SK-N-MC (cell line): ENCODE results near the gene NUDT1.

Source experiments
- DNase-seq: peaks from one replicate; pipeline ENCODE4 v3.0.0-alpha.2; 2011; ENCODE audit warnings: low read depth, low spot score
- H3K27ac ChIP-seq: fragments of 200-600 bp; sonication (generic); 2 replicates; pipeline ENCODE4 v1.5.1; 2016; ENCODE audit warnings: mixed run types
- H3K36me3 ChIP-seq: fragments of 200-600 bp; sonication (generic); 2 replicates; pipeline ENCODE4 v1.6.1; 2017; ENCODE audit warnings: antibody characterized with exemption, low read length, mixed read lengths; ENCODE audit not compliant: insufficient read depth
- H3K4me3 ChIP-seq: fragments of 200-600 bp; sonication (generic); 2 replicates; pipeline ENCODE4 v1.5.1; 2016
- H3K9ac ChIP-seq: fragments of 200-600 bp; sonication (generic); 2 replicates; pipeline ENCODE4 v1.8.0; 2017; ENCODE audit warnings: mixed run types, mixed read lengths; ENCODE audit not compliant: insufficient read length
- H3K9me3 ChIP-seq: fragments of 200-600 bp; sonication (generic); 2 replicates; pipeline ENCODE4 v1.6.1; 2017; ENCODE audit warnings: low read depth, mild to moderate bottlenecking, antibody characterized with exemption, low read length, moderate library complexity, mixed read lengths
- EZH2 ChIP-seq: fragments of 200-600 bp; sonication (generic); IDR thresholded peaks from one replicate; pipeline ENCODE4 v1.6.1; 2017; ENCODE audit warnings: antibody characterized with exemption
- FOXP2 ChIP-seq: optimal IDR thresholded peaks from 2 replicates; pipeline ENCODE3; 2011; ENCODE audit warnings: mild to moderate bottlenecking, moderate library complexity; ENCODE audit not compliant: insufficient read depth; ENCODE audit errors: extremely low read length, control extremely low read depth
- POLR2AphosphoS5 ChIP-seq: IDR thresholded peaks from 2 replicates; pipeline ENCODE4 v1.6.1; 2012; ENCODE audit warnings: mild to moderate bottlenecking, low read depth, low read length, borderline replicate concordance

The NUDT1 gene

GRCh38 chr7:2241580-2242540 is at the start of gene NUDT1, which contains the start of gene MRM2:
Gene NUDT1 (plus strand): TSS chr7:2242226. CDS start chr7:2244575, 2,349 bp downstream.
Gene MRM2 (minus strand): TSS chr7:2242205. CDS start chr7:2242169, 36 bp downstream.
- peak within 1 kb of the TSS; percentile 96 for H3K9ac ChIP-seq
- peak within 1 kb of the TSS; percentile 91 for H3K4me3 ChIP-seq
- H3K36me3 ChIP-seq = peaks cover 28% of the 10 kb centered on the region
- no peaks in the 10 kb centered on the region for H3K9me3 ChIP-seq
- DNase-seq = no peak
- TF ChIP-seq FOXP2 = no peak
- TF ChIP-seq POLR2AphosphoS5 = peak; percentile 99
- no peak for TF ChIP-seq EZH2
- peak within 1 kb of the TSS; percentile 21; the same call in 1 of the 2 replicates for H3K27ac ChIP-seq

- H3K36me3 ChIP-seq = peaks cover 35% of the 10 kb centered on the region
- no peak overlapping the region for H3K4me3 ChIP-seq
- peaks cover 14% of the 10 kb centered on the region; the same call in 1 of the 2 replicates for H3K9me3 ChIP-seq
- H3K9ac ChIP-seq = peak overlapping the region; percentile 12
- DNase-seq = no peak
- no peak overlapping the region for H3K27ac ChIP-seq
- TF ChIP-seq POLR2AphosphoS5 = no peak
- TF ChIP-seq FOXP2 = no peak
Observed at GRCh38 chr7:2192831-2193534, 49.0 kb upstream of the NUDT1 start.

GRCh38 chr7:2193575-2194305 is 48.3 kb upstream of the NUDT1 start:
- no peak overlapping the region for H3K27ac ChIP-seq
- peaks cover 28% of the 10 kb centered on the region for H3K36me3 ChIP-seq
- no peak overlapping the region for H3K4me3 ChIP-seq
- no peak for TF ChIP-seq FOXP2
- TF ChIP-seq POLR2AphosphoS5 = no peak
- TF ChIP-seq EZH2 = no peak
- DNase-seq = no peak
- H3K9me3 ChIP-seq = 0 out of 2 replicates have a peak, but pooled peaks cover 7% of the 10 kb centered on the region
- no peak overlapping the region for H3K9ac ChIP-seq

- no peak for TF ChIP-seq POLR2AphosphoS5
- TF ChIP-seq FOXP2 = no peak
- TF ChIP-seq EZH2 = no peak
- no peak overlapping the region for H3K27ac ChIP-seq
- H3K9ac ChIP-seq = no peak overlapping the region
- DNase-seq = no peak
- no peak overlapping the region for H3K4me3 ChIP-seq
- H3K36me3 ChIP-seq = peaks cover 21% of the 10 kb centered on the region
- no peaks in the 10 kb centered on the region for H3K9me3 ChIP-seq
Observed at GRCh38 chr7:2195400-2196246, 46.4 kb upstream of the NUDT1 start.

GRCh38 chr7:2196381-2197378 is 45.3 kb upstream of the NUDT1 start:
- no peak overlapping the region for H3K4me3 ChIP-seq
- H3K36me3 ChIP-seq = peaks cover 21% of the 10 kb centered on the region
- no peak overlapping the region for H3K9ac ChIP-seq
- H3K9me3 ChIP-seq = no peaks in the 10 kb centered on the region
- H3K27ac ChIP-seq = no peak overlapping the region
- no peak for TF ChIP-seq POLR2AphosphoS5
- no peak for TF ChIP-seq EZH2
- TF ChIP-seq FOXP2 = no peak
- DNase-seq = no peak

GRCh38 chr7:2197436-2198155 is 44.4 kb upstream of the NUDT1 start:
- DNase-seq = no peak
- H3K9ac ChIP-seq = no peak overlapping the region
- H3K36me3 ChIP-seq = peaks cover 21% of the 10 kb centered on the region
- H3K27ac ChIP-seq = no peak overlapping the region
- H3K9me3 ChIP-seq = no peaks in the 10 kb centered on the region
- TF ChIP-seq EZH2 = no peak
- no peak for TF ChIP-seq FOXP2
- no peak for TF ChIP-seq POLR2AphosphoS5
- no peak overlapping the region for H3K4me3 ChIP-seq
